A549 (cell line): ENCODE measurements around the gene RARB. TPM values are rescaled to one million over a fixed set of nuclear protein-coding genes. Genes with fewer than 3 reads are reported as not detected.

Experiments
- ATAC-seq, 2 experiments: fragments of 200-7000 bp in 1 of 2; fragments of >200 bp in 1 of 2; cut with Nextera tagmentation in 1 of 2; cut with Tn5 transposase in 1 of 2; 3 replicates each; pipeline versions ENCODE4 v1.8.0 to v1.9.1; 2018 to 2020; ENCODE audit warnings: mild to moderate bottlenecking in 1 of 2, moderate library complexity in 1 of 2
- CTCF ChIA-PET: fragments of 300-600 bp; sonication (Branson Sonifier 250); formaldehyde crosslinking; extraction: SDS; loops from one replicate; lab custom pipeline; 2021; ENCODE audit warnings: antibody characterized with exemption, inconsistent platforms; lab: Yijun Ruan, JAX
- POLR2A ChIA-PET: fragments of 350-600 bp; formaldehyde crosslinking; extraction: SDS; loops from one replicate; lab custom pipeline; 2021; ENCODE audit warnings: antibody characterized with exemption, inconsistent platforms; lab: Yijun Ruan, JAX
- DNase-seq, 2 experiments: peaks; one replicate each; pipeline versions ENCODE4 v3.0.0 to v3.0.0-alpha.2; 2011 to 2016; ENCODE audit warnings: low read depth in 1 of 2, low spot score in 1 of 2
- FAIRE-seq: peaks from 2 replicates; lab custom pipeline; 2011; peaks lifted over from hg19 to GRCh38; lab: Jason Lieb, UNC
- H3K27ac ChIP-seq, 2 experiments: fragments of >200 bp; sonication (Bioruptor Twin); formaldehyde crosslinking; 3 replicates each; pipeline ENCODE4 v1.5.1; 2016 to 2017
- H3K4me1 ChIP-seq: fragments of >200 bp; sonication (Bioruptor Twin); formaldehyde crosslinking; 3 replicates; pipeline ENCODE4 v1.6.1; 2016
- H3K4me2 ChIP-seq: fragments of >200 bp; sonication (Bioruptor Twin); formaldehyde crosslinking; 3 replicates; pipeline ENCODE4 v1.6.1; 2016
- H3K4me3 ChIP-seq: fragments of >200 bp; sonication (Bioruptor Twin); formaldehyde crosslinking; 3 replicates; pipeline ENCODE4 v1.5.1; 2016
- H3K9me3 ChIP-seq: fragments of >200 bp; sonication (Bioruptor Twin); formaldehyde crosslinking; 3 replicates; pipeline ENCODE4 v1.6.1; 2016
- BCL3 ChIP-seq: fragments of >200 bp; sonication (Bioruptor Twin); formaldehyde crosslinking; IDR thresholded peaks from 3 replicates; pipeline ENCODE4 v1.6.1; 2016
- CBX2 ChIP-seq: fragments of 200-600 bp; sonication (generic); IDR thresholded peaks from 2 replicates; pipeline ENCODE4 v1.6.1; 2016; ENCODE audit warnings: low read depth, mild to moderate bottlenecking, borderline replicate concordance
- EHF ChIP-seq: fragments of 250-450 bp; sonication (Bioruptor Pico); IDR thresholded peaks from 2 replicates; pipeline ENCODE4 v1.5.0; 2020; ENCODE audit warnings: mild to moderate bottlenecking
- EP300 ChIP-seq, 2 experiments: fragments of >200 bp; sonication (Bioruptor Twin); formaldehyde crosslinking; IDR thresholded peaks; 2 replicates in 1 of 2; 3 replicates in 1 of 2; pipeline ENCODE4 v1.6.1; 2016 to 2017
- ESRRA ChIP-seq: fragments of 150-350 bp; IDR thresholded peaks from 2 replicates; pipeline ENCODE4 v1.6.1; 2014; ENCODE audit warnings: mild to moderate bottlenecking, low read length, borderline replicate concordance
- FOSB ChIP-seq: fragments of 250-450 bp; sonication (Bioruptor Pico); IDR thresholded peaks from 2 replicates; pipeline ENCODE4 v1.5.0; 2020; ENCODE audit warnings: mild to moderate bottlenecking, moderate library complexity
- FOSL2 ChIP-seq, 2 experiments: fragments of 450-650 bp in 1 of 2; fragments of >200 bp in 1 of 2; sonication (Bioruptor Twin) in 1 of 2; formaldehyde crosslinking; IDR thresholded peaks; 2 replicates each; pipeline versions ENCODE4 v1.5.0 to v1.6.1; 2016 to 2020; ENCODE audit warnings: mild to moderate bottlenecking in 1 of 2, moderate library complexity in 1 of 2
- FOXS1 ChIP-seq: fragments of 250-450 bp; sonication (Bioruptor Pico); IDR thresholded peaks from 2 replicates; pipeline ENCODE4 v1.5.0; 2020; ENCODE audit warnings: mild to moderate bottlenecking, moderate library complexity
- HDAC2 ChIP-seq: fragments of 200-600 bp; sonication (generic); IDR thresholded peaks from 2 replicates; pipeline ENCODE4 v1.6.1; 2016
- HEYL ChIP-seq: fragments of 250-450 bp; sonication (Bioruptor Pico); IDR thresholded peaks from 2 replicates; pipeline ENCODE4 v1.8.0; 2021; ENCODE audit warnings: mild to moderate bottlenecking, moderate library complexity
- JUNB ChIP-seq: fragments of >200 bp; sonication (Bioruptor Twin); formaldehyde crosslinking; IDR thresholded peaks from 2 replicates; pipeline ENCODE4 v1.6.1; 2016
- KDM5A ChIP-seq: fragments of 200-600 bp; sonication (generic); IDR thresholded peaks from 2 replicates; pipeline ENCODE4 v1.6.1; 2016; ENCODE audit warnings: antibody characterized with exemption, mild to moderate bottlenecking
- MAFK ChIP-seq: fragments of 450-650 bp; IDR thresholded peaks from 2 replicates; pipeline ENCODE4 v1.6.1; 2014; ENCODE audit not compliant: partially characterized antibody
- MAX ChIP-seq: IDR thresholded peaks from 2 replicates; pipeline ENCODE4 v1.6.1; 2012
- MAZ ChIP-seq: fragments of 150-350 bp; IDR thresholded peaks from 2 replicates; pipeline ENCODE4 v1.6.1; 2014; ENCODE audit warnings: antibody characterized with exemption, low read depth, low read length, borderline replicate concordance
- PBX3 ChIP-seq: IDR thresholded peaks from 2 replicates; pipeline ENCODE4 v1.6.1; 2012
- POLR2AphosphoS2 ChIP-seq: conservative IDR thresholded peaks from 2 replicates; pipeline ENCODE4 v1.6.1; 2012; ENCODE audit warnings: low read length, improper control_type of control experiment, inconsistent platforms
- RARB ChIP-seq: fragments of 250-450 bp; sonication (Bioruptor Pico); IDR thresholded peaks from 2 replicates; pipeline ENCODE4 v1.8.0; 2021; ENCODE audit warnings: mild to moderate bottlenecking, moderate library complexity
- RCOR1 ChIP-seq: fragments of 150-350 bp; IDR thresholded peaks from 2 replicates; pipeline ENCODE4 v1.6.1; 2014; ENCODE audit warnings: antibody characterized with exemption, low read length, low read depth
- REST ChIP-seq: fragments of 200-600 bp; sonication (generic); IDR thresholded peaks from 2 replicates; pipeline ENCODE4 v1.6.1; 2016; ENCODE audit warnings: antibody characterized with exemption, mild to moderate bottlenecking, moderate library complexity
- RFX5 ChIP-seq: fragments of 450-650 bp; IDR thresholded peaks from 2 replicates; pipeline ENCODE4 v1.7.1; 2014; ENCODE audit warnings: antibody characterized with exemption, mild to moderate bottlenecking, moderate library complexity
- RNF2 ChIP-seq: fragments of 200-600 bp; sonication (generic); IDR thresholded peaks from 2 replicates; pipeline ENCODE4 v1.6.1; 2016; ENCODE audit warnings: low read depth, mild to moderate bottlenecking, antibody characterized with exemption, moderate library complexity, borderline replicate concordance
- SMC3 ChIP-seq: fragments of >200 bp; sonication (Bioruptor Twin); formaldehyde crosslinking; IDR thresholded peaks from 3 replicates; pipeline ENCODE4 v1.6.1; 2018; ENCODE audit warnings: inconsistent platforms
- SREBF2 ChIP-seq: fragments of 450-650 bp; IDR thresholded peaks from 2 replicates; pipeline ENCODE4 v1.6.1; 2014; ENCODE audit warnings: mild to moderate bottlenecking, moderate library complexity
- TFCP2L1 ChIP-seq: fragments of 250-450 bp; sonication (Bioruptor Pico); IDR thresholded peaks from 2 replicates; pipeline ENCODE4 v1.5.0; 2021; ENCODE audit warnings: mild to moderate bottlenecking
- USF2 ChIP-seq: fragments of 450-650 bp; IDR thresholded peaks from 2 replicates; pipeline ENCODE4 v1.6.1; 2014; ENCODE audit warnings: antibody characterized with exemption
- ZFP36 ChIP-seq: fragments of 450-650 bp; IDR thresholded peaks from 2 replicates; pipeline ENCODE4 v1.6.1; 2014; ENCODE audit warnings: borderline replicate concordance; ENCODE audit not compliant: partially characterized antibody
- ZSCAN20 ChIP-seq: fragments of 250-450 bp; sonication (Bioruptor Pico); IDR thresholded peaks from 2 replicates; pipeline ENCODE4 v1.8.0; 2022; ENCODE audit warnings: mild to moderate bottlenecking, moderate library complexity
- WGBS: methylation state at CpG from one replicate; pipeline ENCODE4 v1.1.6; 2017; ENCODE audit errors: missing lambda C conversion rate; 5-methylcytosine and 5-hydroxymethylcytosine counted together
- polyA plus RNA-seq, 4 experiments: library from polyadenylated mRNA; depleted of rRNA in 3 of 4; stranded (reverse); fragments of >200 nt; fragmentation: RNase III in 1 of 4; extraction: RNeasy Plus Mini Kit Qiagen cat#74134 plus additional on column Dnase treatment in 1 of 4; gene quantifications; 2 replicates in 3 of 4; 3 replicates in 1 of 4; pipeline ENCODE4 v1.2.3, GENCODE V29; 2011 to 2017

RARB gene
- polyA plus RNA-seq, 2 of the 4 experiments (the other 2 are of a cell fraction), result 24.5 to 30.8 TPM

- Histone ChIP-seq H3K27ac (0 out of 6 replicates have a peak overlapping the region, but pooled peaks of 1 of the 2 experiments have one; percentile 4), H3K4me3 (no peak overlapping the region), H3K4me1 (no peaks in the 10 kb centered on the region)
- DNase-seq (no peak), FAIRE-seq (no peak)
- TF ChIP-seq MAX (no peak), ZSCAN20 (CRISPR knock-in tag) (no peak), RCOR1 (no peak), JUNB (no peak), USF2 (no peak), SMC3 (no peak), ZFP36 (no peak), PBX3 (no peak), RFX5 (no peak), RNF2 (no peak), CBX2 (no peak), REST (no peak), RARB (CRISPR knock-in tag) (no peak), FOSL2 (IDR thresholded peaks at IDR 0.05) (no peak), FOSL2 (CRISPR knock-in tag; IDR thresholded peaks at IDR 0.05) (no peak), SREBF2 (no peak)
- TF ChIP-seq, all 56 proteins: peak for 0
- WGBS, result 86% methylated on average over 10 of the region's 10 CpGs
- ChIA-PET CTCF (no interaction called here), POLR2A (no interaction called here)
- H3K9me3 ChIP-seq, result peaks cover 56% of the 10 kb centered on the region
- no peak overlapping the region for H3K4me2 ChIP-seq
- ATAC-seq, result no peak
Measured at GRCh38 chr3:25497096-25497495, 69.0 kb downstream of the RARB start.

- no peak overlapping the region for H3K4me2 ChIP-seq
- POLR2A ChIA-PET, result no interaction called here
- peaks cover 20% of the 10 kb centered on the region for H3K9me3 ChIP-seq
- H3K27ac ChIP-seq, result no peak overlapping the region
- TF ChIP-seq EP300 (IDR thresholded peaks at IDR 0.05), result no peak
- TF ChIP-seq ESRRA, result no peak
- TF ChIP-seq MAFK, result no peak
- CTCF ChIA-PET, result interaction anchor here (0.7 to 1.9 kb wide), 2 partner anchors 59 to 1464 kb away, joined by 4 to 5 read pairs; no protein-coding TSS in a partner anchor
- FAIRE-seq (no peak), ATAC-seq (no peak), DNase-seq (no peak)
- H3K4me1 ChIP-seq, result no peaks in the 10 kb centered on the region
- no peak overlapping the region for H3K4me3 ChIP-seq
- 82% methylated on average over 5 of the region's 5 CpGs for WGBS
Measured at GRCh38 chr3:25500706-25501210, 72.7 kb downstream of the RARB start.

GRCh38 chr3:25502233-25502632, 74.2 kb downstream of the RARB start:
- Histone ChIP-seq H3K4me3 (no peak overlapping the region), H3K4me2 (no peak overlapping the region), H3K27ac (no peak overlapping the region), H3K4me1 (peaks cover 5% of the 10 kb centered on the region), H3K9me3 (peaks cover 8% of the 10 kb centered on the region)
- ChIA-PET CTCF (interaction anchor here (0.5 to 1.2 kb wide), 3 partner anchors 25 to 364 kb away, joined by 3 read pairs; no protein-coding TSS in a partner anchor), POLR2A (no interaction called here)
- DNase-seq (no peak), FAIRE-seq (no peak), ATAC-seq (no peak)
- WGBS, result 91% methylated on average over 1 of the region's 1 CpG
- TF ChIP-seq MAZ (no peak), KDM5A (no peak), MAFK (no peak), ZSCAN20 (CRISPR knock-in tag) (no peak), HDAC2 (no peak), BCL3 (no peak), HEYL (CRISPR knock-in tag) (no peak), EP300 (IDR thresholded peaks at IDR 0.05) (no peak), FOSB (CRISPR knock-in tag) (no peak), EHF (no peak), TFCP2L1 (CRISPR knock-in tag) (no peak), FOXS1 (CRISPR knock-in tag) (no peak), POLR2AphosphoS2 (no peak), RCOR1 (no peak), RARB (CRISPR knock-in tag) (no peak)
